Common myeloid progenitor, CD34-positive (primary cell): ENCODE results near the gene IFT122.

ENCODE experiments used
- CTCF ChIA-PET: fragments of 350-600 bp; sonication (Branson Sonifier 250); formaldehyde crosslinking; loops from one replicate; lab custom pipeline; 2021; ENCODE audit warnings: antibody characterized with exemption; lab: Charles Lee
- POLR2A ChIA-PET: fragments of 350-600 bp; sonication (Branson Sonifier 250); formaldehyde crosslinking; loops from one replicate; lab custom pipeline; 2021; ENCODE audit warnings: antibody characterized with exemption; lab: Charles Lee
- DNase-seq, 3 donors: peaks; one replicate each; pipeline versions ENCODE4 v3.0.0 to v3.0.0-alpha.2; 2013
- H3K27ac ChIP-seq, 2 experiments: 1 replicate in 1 of 2; 2 replicates in 1 of 2; pipeline ENCODE4 v1.7.0; 2013; ENCODE audit warnings: inconsistent platforms in 2 of 2, low read length in 2 of 2, mild to moderate bottlenecking in 2 of 2, low read depth in 1 of 2, moderate library complexity in 1 of 2; ENCODE audit not compliant: severe bottlenecking in 2 of 2, insufficient read depth in 1 of 2, poor library complexity in 1 of 2
- H3K27me3 ChIP-seq, 5 experiments: replicated peaks in 2 of 5; 1 replicate in 3 of 5; 2 replicates in 2 of 5; pipeline versions ENCODE4 v1.6.1 to v1.7.0; 2013; ENCODE audit warnings: low read length in 4 of 5, mild to moderate bottlenecking in 2 of 5, moderate library complexity in 2 of 5, inconsistent platforms in 1 of 5; ENCODE audit not compliant: insufficient read depth in 5 of 5, control insufficient read depth in 4 of 5
- H3K36me3 ChIP-seq, 4 experiments: 1 replicate in 2 of 4; 2 replicates in 2 of 4; pipeline versions ENCODE4 v1.6.1 to v1.7.0; 2013; ENCODE audit warnings: low read length in 3 of 4, control low read depth in 1 of 4, mild to moderate bottlenecking in 1 of 4; ENCODE audit not compliant: control insufficient read depth in 4 of 4, insufficient read depth in 4 of 4
- H3K4me1 ChIP-seq, 4 experiments: 1 replicate in 3 of 4; 2 replicates in 1 of 4; pipeline versions ENCODE4 v1.6.1 to v1.7.1; 2013; ENCODE audit warnings: low read length in 3 of 4, mild to moderate bottlenecking in 3 of 4, control low read depth in 1 of 4, inconsistent platforms in 1 of 4, moderate library complexity in 1 of 4; ENCODE audit not compliant: control insufficient read depth in 4 of 4, insufficient read depth in 4 of 4; ENCODE audit errors: control extremely low read depth in 1 of 4
- H3K4me3 ChIP-seq, 7 experiments: 1 replicate in 4 of 7; 2 replicates in 3 of 7; pipeline versions ENCODE4 v1.5.1 to v1.7.0; 2013; ENCODE audit warnings: mild to moderate bottlenecking in 7 of 7, low read length in 6 of 7, moderate library complexity in 6 of 7, inconsistent platforms in 2 of 7, low read depth in 2 of 7, control low read depth in 1 of 7; ENCODE audit not compliant: insufficient read depth in 4 of 7, control insufficient read depth in 1 of 7; ENCODE audit errors: extremely low read depth in 1 of 7
- H3K9me3 ChIP-seq, 5 experiments: 1 replicate in 4 of 5; 2 replicates in 1 of 5; pipeline versions ENCODE4 v1.6.1 to v1.7.1; 2013; ENCODE audit warnings: low read length in 4 of 5, mild to moderate bottlenecking in 2 of 5, inconsistent platforms in 1 of 5, low read depth in 1 of 5, moderate library complexity in 1 of 5; ENCODE audit not compliant: control insufficient read depth in 4 of 5, insufficient read depth in 2 of 5; ENCODE audit errors: control extremely low read depth in 1 of 5
- WGBS: methylation state at CpG from one replicate; pipeline ENCODE4 v1.1.5; 2013; ENCODE audit not compliant: insufficient coverage; 5-methylcytosine and 5-hydroxymethylcytosine counted together

IFT122 gene

GRCh38 chr3:129442486-129442885 is 2.5 kb downstream of the IFT122 start:
- CTCF ChIA-PET = interaction anchor here (0.7 to 1.6 kb wide), 2 partner anchors 11 to 16 kb away, joined by 4 read pairs; no protein-coding TSS in a partner anchor
- 66% methylated on average over 2 of the region's 2 CpGs for WGBS
- H3K27ac ChIP-seq = peak overlapping the region in 1 of 2 experiments; percentile 90

GRCh38 chr3:129442947-129443346 is 2.9 kb downstream of the IFT122 start:
- Histone ChIP-seq H3K9me3 (no peaks in the 10 kb centered on the region), H3K4me1 (peaks cover 28 to 53% (median 35%) of the 10 kb centered on the region in 4 experiments), H3K27me3 (no peaks in the 10 kb centered on the region), H3K27ac (peak overlapping the region in 1 of 2 experiments; percentile 90), H3K4me3 (no peak overlapping the region), H3K36me3 (no peaks in the 10 kb centered on the region)
- POLR2A ChIA-PET = interaction anchor here (0.7 kb wide), 1 partner anchor 1729 kb away, joined by 4 read pairs; no protein-coding TSS in a partner anchor
- DNase-seq = no peak
- CTCF ChIA-PET = interaction anchor here (0.7 to 1.6 kb wide), 2 partner anchors 11 to 15 kb away, joined by 4 read pairs; no protein-coding TSS in a partner anchor

More at GRCh38 chr3:129442486-129442885, 2.5 kb downstream of the IFT122 start:
- POLR2A ChIA-PET = interaction anchor here (0.7 kb wide), 1 partner anchor 1728 kb away, joined by 4 read pairs; no protein-coding TSS in a partner anchor
- H3K27me3 ChIP-seq = no peaks in the 10 kb centered on the region
- H3K36me3 ChIP-seq = peaks cover 0 to 3% (median 2%) of the 10 kb centered on the region in 4 experiments
- DNase-seq = no peak
- no peak overlapping the region for H3K4me3 ChIP-seq
- H3K4me1 ChIP-seq = peaks cover 28 to 53% (median 36%) of the 10 kb centered on the region in 4 experiments
- H3K9me3 ChIP-seq = no peaks in the 10 kb centered on the region

- Histone ChIP-seq H3K4me3 (no peak overlapping the region), H3K4me1 (peaks cover 15 to 41% (median 31%) of the 10 kb centered on the region in 4 experiments), H3K9me3 (no peaks in the 10 kb centered on the region), H3K27me3 (no peaks in the 10 kb centered on the region), H3K36me3 (peaks cover 0 to 2% (median 0%) of the 10 kb centered on the region in 4 experiments), H3K27ac (no peak overlapping the region)
- CTCF ChIA-PET = interaction anchor here (1.0 kb wide), 1 partner anchor 62 kb away, joined by 3 read pairs; no protein-coding TSS in a partner anchor
- no peak for DNase-seq
- POLR2A ChIA-PET = interaction anchor here (0.9 kb wide), 1 partner anchor 173 kb away, joined by 3 read pairs; no protein-coding TSS in a partner anchor
- WGBS = 100% methylated on average over 3 of the region's 3 CpGs
These were observed 5.4 kb downstream of the IFT122 start for GRCh38 chr3:129445471-129445870.

GRCh38 chr3:129446926-129447325 is 6.9 kb downstream of the IFT122 start:
- peaks cover 3 to 8% (median 5%) of the 10 kb centered on the region in 4 experiments for H3K36me3 ChIP-seq
- ChIA-PET POLR2A (no interaction called here), CTCF (no interaction called here)
- H3K4me3 ChIP-seq = no peak overlapping the region
- no peak for DNase-seq
- no CpG with 5 or more reads among the region's 1 CpG for WGBS
- H3K9me3 ChIP-seq = no peaks in the 10 kb centered on the region
- H3K27me3 ChIP-seq = no peaks in the 10 kb centered on the region
- peak overlapping the region in 1 of 2 experiments; percentile 53 for H3K27ac ChIP-seq
- peaks cover 3 to 27% (median 18%) of the 10 kb centered on the region in 4 experiments for H3K4me1 ChIP-seq

GRCh38 chr3:129448186-129448895 is 8.3 kb downstream of the IFT122 start:
- Histone ChIP-seq H3K9me3 (no peaks in the 10 kb centered on the region), H3K4me1 (peaks cover 0 to 13% (median 7%) of the 10 kb centered on the region in 4 experiments), H3K27ac (peak overlapping the region in 1 of 2 experiments; percentile 53), H3K36me3 (peaks cover 8 to 18% (median 14%) of the 10 kb centered on the region in 4 experiments), H3K27me3 (no peaks in the 10 kb centered on the region), H3K4me3 (no peak overlapping the region)
- POLR2A ChIA-PET = no interaction called here
- CTCF ChIA-PET = interaction anchor here (0.6 to 1.3 kb wide), 2 partner anchors 10 to 12 kb away, joined by 3 to 8 read pairs; no protein-coding TSS in a partner anchor
- 100% methylated on average over 15 of the region's 18 CpGs for WGBS
- DNase-seq = no peak

- Histone ChIP-seq H3K27me3 (no peaks in the 10 kb centered on the region), H3K4me3 (no peak overlapping the region), H3K9me3 (no peaks in the 10 kb centered on the region), H3K27ac (peak overlapping the region in 1 of 2 experiments; percentile 57), H3K36me3 (peaks cover 13 to 30% (median 18%) of the 10 kb centered on the region in 4 experiments), H3K4me1 (peaks cover 0 to 4% (median 4%) of the 10 kb centered on the region in 4 experiments)
- ChIA-PET CTCF (interaction anchor here (0.6 to 1.3 kb wide), 3 partner anchors 8 to 161 kb away, joined by 3 to 8 read pairs (median 3); no protein-coding TSS in a partner anchor), POLR2A (no interaction called here)
- WGBS = 83% methylated on average over 1 of the region's 5 CpGs
- peak in 2 of 3 donors; percentile 53 to 74 for DNase-seq
These were observed 9.5 kb downstream of the IFT122 start for GRCh38 chr3:129449279-129450115.
